Esophagus muscularis mucosa (tissue), 4 donors: ENCODE measurements around the gene SFTPB. TPM values are rescaled to one million over a fixed set of nuclear protein-coding genes. Genes with fewer than 3 reads are reported as not detected.

ENCODE experiments used
- DNase-seq: peaks from one replicate; pipeline ENCODE4 v3.0.0-alpha.2; 2017; ENCODE audit errors: extremely low spot score
- H3K27ac ChIP-seq, 4 donors: fragments of 200-600 bp; sonication (generic); replicated peaks in 1 of 4; 1 replicate in 3 of 4; 2 replicates in 1 of 4; pipeline ENCODE4 v1.5.1; 2016 to 2019; ENCODE audit warnings: mild to moderate bottlenecking in 1 of 4
- H3K27me3 ChIP-seq, 4 donors: fragments of 200-600 bp; sonication (generic); one replicate each; pipeline versions ENCODE4 v1.5.1 to v1.6.0; 2016 to 2019
- H3K36me3 ChIP-seq, 4 donors: fragments of 200-600 bp; sonication (generic); one replicate each; pipeline ENCODE4 v1.5.1; 2016 to 2019
- H3K4me1 ChIP-seq, 4 donors: fragments of 200-600 bp; sonication (generic); one replicate each; pipeline ENCODE4 v1.5.1; 2016 to 2019
- H3K4me3 ChIP-seq, 4 donors: fragments of 200-600 bp; sonication (generic); 1 replicate in 2 of 4; 2 replicates in 2 of 4; pipeline ENCODE4 v1.5.1; 2016 to 2019; ENCODE audit warnings: mild to moderate bottlenecking in 4 of 4, moderate library complexity in 1 of 4
- H3K9me3 ChIP-seq, 4 donors: fragments of 200-600 bp; sonication (generic); 1 replicate in 3 of 4; 2 replicates in 1 of 4; pipeline ENCODE4 v1.5.1; 2016 to 2019
- EP300 ChIP-seq: sonication (generic); formaldehyde crosslinking; IDR thresholded peaks from one replicate; pipeline ENCODE4 v1.6.1; 2017; ENCODE audit warnings: antibody characterized with exemption
- POLR2A ChIP-seq: fragments of 450-650 bp; IDR thresholded peaks from one replicate; pipeline ENCODE4 v1.6.1; 2017; ENCODE audit warnings: antibody characterized with exemption, moderate library complexity, mild to moderate bottlenecking, low read depth
- POLR2AphosphoS5 ChIP-seq, 2 donors: sonication (generic); formaldehyde crosslinking; IDR thresholded peaks; one replicate each; pipeline ENCODE4 v1.6.1; 2017; ENCODE audit warnings: antibody characterized with exemption in 2 of 2
- WGBS: methylation state at CpG from one replicate; pipeline ENCODE4 v1.1.5; 2018; 5-methylcytosine and 5-hydroxymethylcytosine counted together
- intact Hi-C: fragments of 100-400 bp; cut with DNase I; formaldehyde crosslinking; loops from one replicate; pipeline ENCODE4 v1.15.1; 2023
- total RNA-seq, 4 donors: library from RNA; depleted of rRNA; stranded (reverse); fragments of >200 nt; gene quantifications; one replicate each; pipeline versions ENCODE4 v1.1.0 to v1.2.1, GENCODE V29; 2016
- TF ChIP-seq, protein P1 (sequence below), 3 experiments: fragments of 200-600 bp in 2 of 3; fragments of 450-650 bp in 1 of 3; sonication (generic) in 2 of 3; IDR thresholded peaks; one replicate each; pipeline ENCODE4 v1.5.1; 2017 to 2019; ENCODE audit warnings: antibody characterized with exemption in 3 of 3, mild to moderate bottlenecking in 2 of 3, moderate library complexity in 1 of 3

Gene SFTPB
- total RNA-seq, 4 donors from 2014 or later = 25.3 to 119 (median 26.6) TPM; not detected in 1

DNA sequence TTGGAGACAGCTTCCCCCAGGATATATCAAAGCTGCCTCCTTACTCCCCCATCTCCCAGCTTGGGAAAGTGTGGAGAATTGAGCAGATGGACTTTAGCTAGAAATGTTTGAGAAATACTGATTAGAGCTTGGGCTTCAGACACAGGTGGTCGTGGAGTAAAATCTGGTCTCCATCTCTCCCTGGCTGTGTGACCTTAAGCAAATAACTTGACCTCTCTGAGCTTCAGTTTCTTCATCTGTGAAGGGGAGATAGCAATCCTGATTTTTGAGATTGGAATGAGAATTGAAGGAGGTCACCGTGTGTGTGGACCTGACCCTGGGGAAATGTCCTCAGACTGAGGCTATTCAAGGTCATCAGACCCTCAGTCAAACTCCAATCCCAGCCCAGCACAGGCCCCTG lies 29.7 kb upstream of the SFTPB start:
- WGBS = 45% methylated on average over 2 of the region's 2 CpGs
- no peaks in the 10 kb centered on the region for H3K9me3 ChIP-seq
- H3K27me3 ChIP-seq = peaks cover 0 to 8% (median 0%) of the 10 kb centered on the region in 4 donors
- H3K36me3 ChIP-seq = no peaks in the 10 kb centered on the region
- DNase-seq = no peak
- H3K27ac ChIP-seq = no peak overlapping the region
- intact Hi-C loops = no loop called here
- H3K4me3 ChIP-seq = no peak overlapping the region
- TF ChIP-seq POLR2AphosphoS5 (IDR thresholded peaks at IDR 0.05) = no peak
- no peak for TF ChIP-seq POLR2A
- no peak for TF ChIP-seq EP300
- TF ChIP-seq, protein P1, sequence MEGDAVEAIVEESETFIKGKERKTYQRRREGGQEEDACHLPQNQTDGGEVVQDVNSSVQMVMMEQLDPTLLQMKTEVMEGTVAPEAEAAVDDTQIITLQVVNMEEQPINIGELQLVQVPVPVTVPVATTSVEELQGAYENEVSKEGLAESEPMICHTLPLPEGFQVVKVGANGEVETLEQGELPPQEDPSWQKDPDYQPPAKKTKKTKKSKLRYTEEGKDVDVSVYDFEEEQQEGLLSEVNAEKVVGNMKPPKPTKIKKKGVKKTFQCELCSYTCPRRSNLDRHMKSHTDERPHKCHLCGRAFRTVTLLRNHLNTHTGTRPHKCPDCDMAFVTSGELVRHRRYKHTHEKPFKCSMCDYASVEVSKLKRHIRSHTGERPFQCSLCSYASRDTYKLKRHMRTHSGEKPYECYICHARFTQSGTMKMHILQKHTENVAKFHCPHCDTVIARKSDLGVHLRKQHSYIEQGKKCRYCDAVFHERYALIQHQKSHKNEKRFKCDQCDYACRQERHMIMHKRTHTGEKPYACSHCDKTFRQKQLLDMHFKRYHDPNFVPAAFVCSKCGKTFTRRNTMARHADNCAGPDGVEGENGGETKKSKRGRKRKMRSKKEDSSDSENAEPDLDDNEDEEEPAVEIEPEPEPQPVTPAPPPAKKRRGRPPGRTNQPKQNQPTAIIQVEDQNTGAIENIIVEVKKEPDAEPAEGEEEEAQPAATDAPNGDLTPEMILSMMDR (IDR thresholded peaks at IDR 0.05) = no peak
- no peaks in the 10 kb centered on the region for H3K4me1 ChIP-seq

DNA sequence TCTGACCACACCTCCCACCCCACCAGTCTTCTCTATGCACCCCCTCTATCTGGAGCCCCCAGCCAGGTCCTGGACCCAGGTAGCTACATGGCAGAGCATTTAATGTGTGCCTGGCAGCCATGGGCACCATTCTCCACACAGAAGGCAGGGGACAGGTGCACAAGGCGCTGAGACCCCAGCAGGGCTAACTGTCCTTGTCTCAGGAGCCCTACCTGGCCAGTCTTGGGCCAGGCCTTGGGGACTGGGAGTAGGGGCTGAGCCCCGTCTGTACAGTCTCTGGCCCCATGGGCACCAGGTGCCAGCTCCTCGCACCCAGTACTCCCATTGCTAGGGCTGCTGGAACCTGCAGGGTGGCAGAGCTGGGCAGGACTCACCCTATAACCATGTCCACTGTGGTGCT lies 29.1 kb upstream of the SFTPB start:
- intact Hi-C loops = no loop called here
- H3K4me3 ChIP-seq = no peak overlapping the region
- WGBS = 100% methylated on average over 1 of the region's 3 CpGs

DNA sequence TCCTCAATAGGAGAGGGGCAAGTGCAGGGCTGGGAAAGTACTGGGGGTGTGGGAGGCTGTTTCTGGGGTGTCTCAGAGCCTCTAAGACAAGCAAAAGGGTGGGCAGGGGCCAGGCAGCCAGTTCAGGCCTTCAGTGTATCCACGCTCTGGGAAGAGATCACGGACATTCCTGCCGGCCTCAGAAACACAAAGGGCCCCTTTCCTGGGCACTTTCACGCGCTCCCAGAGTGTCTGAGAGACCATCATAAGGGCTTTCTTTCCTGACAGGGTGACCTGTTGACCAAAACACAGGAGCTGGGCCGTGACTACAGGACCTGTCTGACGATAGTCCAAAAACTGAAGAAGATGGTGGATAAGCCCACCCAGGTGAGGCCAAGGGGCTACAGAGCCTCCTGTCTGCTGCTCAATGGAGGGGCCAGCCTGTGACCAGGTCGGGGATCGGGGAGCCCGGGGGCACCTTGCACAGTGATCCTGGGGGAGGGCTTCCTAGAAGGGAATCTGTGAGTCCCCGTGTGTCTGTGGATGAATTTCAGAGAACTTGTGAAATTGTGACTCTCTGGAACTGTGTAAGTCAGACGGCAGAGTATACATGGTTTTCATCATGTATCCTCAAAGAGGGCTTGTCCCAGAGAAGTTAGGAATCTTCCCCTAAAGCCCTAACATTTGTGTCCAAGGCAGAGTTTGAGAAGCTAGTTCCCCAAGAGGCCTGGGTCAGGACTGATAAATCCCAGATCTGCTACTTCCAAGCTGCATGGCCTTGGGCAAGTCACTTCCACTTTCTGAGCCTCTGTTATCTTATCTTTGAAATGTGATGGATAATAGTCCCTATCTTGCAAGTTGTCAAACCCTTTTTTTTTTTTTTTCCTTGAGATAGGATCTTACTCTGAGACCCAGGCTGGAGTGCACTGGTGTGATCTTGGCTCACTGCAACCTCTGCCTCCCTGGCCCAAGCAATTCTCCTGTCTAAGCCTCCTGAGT lies 28.0 kb upstream of the SFTPB start:
- Histone ChIP-seq H3K4me3 (no peak overlapping the region), H3K9me3 (no peaks in the 10 kb centered on the region), H3K4me1 (no peaks in the 10 kb centered on the region), H3K27me3 (peaks cover 0 to 8% (median 0%) of the 10 kb centered on the region in 4 donors), H3K27ac (no peak overlapping the region), H3K36me3 (no peaks in the 10 kb centered on the region)
- no peak for DNase-seq
- intact Hi-C loops = no loop called here
- 87% methylated on average over 12 of the region's 12 CpGs for WGBS
- TF ChIP-seq POLR2AphosphoS5 (IDR thresholded peaks at IDR 0.05) (no peak), EP300 (no peak), POLR2A (no peak)
- TF ChIP-seq, protein P1 (IDR thresholded peaks at IDR 0.05) = no peak

More for the DNA sequence above, 29.1 kb upstream of the SFTPB start:
- no peaks in the 10 kb centered on the region for H3K36me3 ChIP-seq
- no peak for DNase-seq
- no peak overlapping the region for H3K27ac ChIP-seq
- TF ChIP-seq EP300 (no peak), POLR2AphosphoS5 (IDR thresholded peaks at IDR 0.05) (no peak), POLR2A (no peak)
- TF ChIP-seq, protein P1 (IDR thresholded peaks at IDR 0.05) = no peak
- no peaks in the 10 kb centered on the region for H3K4me1 ChIP-seq
- no peaks in the 10 kb centered on the region for H3K9me3 ChIP-seq
- peaks cover 0 to 8% (median 0%) of the 10 kb centered on the region in 4 donors for H3K27me3 ChIP-seq

DNA sequence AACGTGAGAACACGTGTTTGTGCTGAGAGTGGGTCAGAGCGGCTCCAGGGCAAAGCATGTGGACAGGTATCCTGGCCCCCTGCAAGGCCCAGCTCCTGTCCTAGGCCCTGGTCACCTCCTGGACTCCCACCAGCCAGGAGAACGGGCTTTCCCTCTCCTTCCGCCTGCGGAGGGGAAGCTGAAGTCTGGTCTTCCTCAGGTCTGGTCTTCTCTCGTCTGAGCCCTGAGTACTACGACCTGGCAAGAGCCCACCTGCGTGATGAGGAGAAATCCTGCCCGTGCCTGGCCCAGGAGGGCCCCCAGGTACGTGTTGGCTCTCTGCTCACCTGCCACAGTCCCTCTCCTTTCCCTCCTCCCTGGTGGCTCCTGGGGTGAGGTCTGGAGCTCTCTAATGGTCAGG lies 27.1 kb upstream of the SFTPB start:
- no peaks in the 10 kb centered on the region for H3K36me3 ChIP-seq
- 96% methylated on average over 8 of the region's 11 CpGs for WGBS
- no peaks in the 10 kb centered on the region for H3K9me3 ChIP-seq
- intact Hi-C loops = no loop called here
- H3K27ac ChIP-seq = no peak overlapping the region
- H3K4me3 ChIP-seq = no peak overlapping the region
- TF ChIP-seq POLR2A = no peak
- no peak for TF ChIP-seq POLR2AphosphoS5 (IDR thresholded peaks at IDR 0.05)
- TF ChIP-seq, protein P1 (IDR thresholded peaks at IDR 0.05) = no peak
- no peak for TF ChIP-seq EP300
- no peaks in the 10 kb centered on the region for H3K4me1 ChIP-seq
- DNase-seq = no peak
- peaks cover 0 to 8% (median 0%) of the 10 kb centered on the region in 4 donors for H3K27me3 ChIP-seq
